HG03139 (cell line): ENCODE data around the gene GYS2.

Source experiments
- ATAC-seq: cut with Tn5 transposase; IDR thresholded peaks from one replicate; pipeline ENCODE4 v1.9.1; 2021; ENCODE audit not compliant: unreplicated experiment

Gene GYS2

GRCh38 chr12:21559855-21560569 is 44.6 kb downstream of the GYS2 start:
- ATAC-seq = no peak

GRCh38 chr12:21558100-21558679 is 46.5 kb downstream of the GYS2 start:
- no peak for ATAC-seq

GRCh38 chr12:21553329-21553675 is 51.3 kb downstream of the GYS2 start:
- ATAC-seq = no peak

- no peak for ATAC-seq
Measured at GRCh38 chr12:21552635-21553328, 51.9 kb downstream of the GYS2 start.

GRCh38 chr12:21551841-21552465 is 52.7 kb downstream of the GYS2 start:
- no peak for ATAC-seq

GRCh38 chr12:21547437-21547836 is 57.2 kb downstream of the GYS2 start:
- no peak for ATAC-seq

GRCh38 chr12:21546716-21547115 is 57.9 kb downstream of the GYS2 start:
- no peak for ATAC-seq

GRCh38 chr12:21545557-21545956 is 59.1 kb downstream of the GYS2 start:
- no peak for ATAC-seq

GRCh38 chr12:21543151-21543550 is 61.5 kb downstream of the GYS2 start:
- no peak for ATAC-seq

GRCh38 chr12:21542403-21542802 is 62.2 kb downstream of the GYS2 start:
- no peak for ATAC-seq

GRCh38 chr12:21541773-21542172 is 62.9 kb downstream of the GYS2 start:
- ATAC-seq = no peak

GRCh38 chr12:21539797-21540196 is 64.8 kb downstream of the GYS2 start:
- ATAC-seq = no peak

GRCh38 chr12:21538061-21538653 is 66.5 kb downstream of the GYS2 start:
- no peak for ATAC-seq

GRCh38 chr12:21529456-21529855 is 75.2 kb downstream of the GYS2 start:
- no peak for ATAC-seq

- ATAC-seq = no peak
Measured at GRCh38 chr12:21528953-21529352, 75.7 kb downstream of the GYS2 start.

GRCh38 chr12:21527451-21528180 is 77.0 kb downstream of the GYS2 start:
- peak; percentile 89 for ATAC-seq

GRCh38 chr12:21526721-21527345 is 77.8 kb downstream of the GYS2 start:
- ATAC-seq = no peak

- ATAC-seq = no peak
Measured at GRCh38 chr12:21526053-21526452, 78.6 kb downstream of the GYS2 start, which contains the start of gene SPX. Gene SPX, plus strand, starts transcription at chr12:21526296. Its CDS starts 177 bp downstream, at chr12:21526473.

GRCh38 chr12:21523148-21523547 is 81.5 kb downstream of the GYS2 start:
- no peak for ATAC-seq

GRCh38 chr12:21521541-21521940 is 83.1 kb downstream of the GYS2 start:
- ATAC-seq = no peak
